Retinal pigment epithelial cell (primary cell): ENCODE measurements around the gene HPCAL4.

ENCODE experiments used
- DNase-seq: peaks from one replicate; pipeline ENCODE4 v3.0.0-alpha.2; 2010; ENCODE audit warnings: low read depth
- H3K4me3 ChIP-seq: 2 replicates; pipeline ENCODE4 v1.5.1; 2011; ENCODE audit warnings: mild to moderate bottlenecking, low read length, control low read depth, moderate library complexity
- CTCF ChIP-seq: conservative IDR thresholded peaks from 2 replicates; pipeline ENCODE4 v1.5.1; 2011; ENCODE audit warnings: low read depth, low read length, control low read depth, inconsistent platforms

The HPCAL4 gene

DNA sequence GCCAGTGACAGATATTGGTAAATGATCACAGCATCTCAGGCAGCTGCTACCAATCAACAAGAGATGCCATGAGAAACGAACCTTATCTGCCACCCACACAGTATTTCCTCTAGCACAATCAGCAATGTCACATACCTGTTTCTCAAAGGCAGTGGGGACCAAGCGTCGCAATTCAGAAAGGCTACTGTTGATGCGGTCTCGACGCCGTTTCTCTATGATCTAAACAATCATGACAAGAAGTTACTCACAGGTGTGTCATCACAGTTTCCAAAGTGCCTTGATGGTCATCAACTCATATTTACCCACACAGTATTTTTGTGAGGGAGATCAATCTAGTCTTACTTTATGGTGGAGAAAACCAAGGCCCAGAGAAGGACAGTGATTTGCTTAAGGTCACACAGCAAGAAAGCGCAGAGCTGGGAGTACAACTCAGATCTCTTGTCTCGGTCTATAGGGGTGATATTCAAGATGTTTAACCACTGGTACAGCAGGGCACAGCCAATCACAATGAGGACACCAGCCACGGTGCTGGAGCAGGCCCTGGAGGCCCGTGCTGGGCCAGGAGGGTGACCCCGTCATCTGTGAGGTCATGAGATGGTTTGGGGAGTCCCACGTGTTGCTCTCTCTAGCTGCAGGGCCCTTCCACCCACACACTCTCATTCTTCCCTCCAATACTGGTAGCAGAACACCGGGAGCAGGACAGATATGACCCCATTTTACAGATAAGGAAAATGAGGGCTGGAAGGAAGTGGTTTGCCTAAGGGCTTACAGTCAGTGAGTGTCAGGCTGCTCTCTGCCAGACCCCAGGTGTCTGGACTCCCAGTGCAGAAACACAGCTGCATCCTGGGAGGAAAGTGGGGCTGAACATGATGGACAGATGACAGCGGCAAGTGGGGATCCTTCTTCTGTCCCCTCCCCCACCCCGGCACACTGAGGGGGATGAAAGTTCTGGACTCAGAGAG is 59.6 kb downstream of the HPCAL4 start:
- DNase-seq: no peak
- TF ChIP-seq CTCF: no peak
- H3K4me3 ChIP-seq: no peak overlapping the region

GRCh38 chr1:39628807-39629350 is 62.4 kb downstream of the HPCAL4 start:
- no peak for TF ChIP-seq CTCF
- no peak overlapping the region for H3K4me3 ChIP-seq
- DNase-seq: no peak
